ENCODE measurements around the gene IMP3. TPM values are rescaled to one million over a fixed set of nuclear protein-coding genes. Genes with fewer than 3 reads are reported as not detected.

IMP3 gene
- total and polyA plus RNA-seq, 9 of the 15 experiments (the other 6 are each of a cell fraction or from before 2014, with no cell fraction given), result 14.5 to 160 (median 74.4) TPM

DNA sequence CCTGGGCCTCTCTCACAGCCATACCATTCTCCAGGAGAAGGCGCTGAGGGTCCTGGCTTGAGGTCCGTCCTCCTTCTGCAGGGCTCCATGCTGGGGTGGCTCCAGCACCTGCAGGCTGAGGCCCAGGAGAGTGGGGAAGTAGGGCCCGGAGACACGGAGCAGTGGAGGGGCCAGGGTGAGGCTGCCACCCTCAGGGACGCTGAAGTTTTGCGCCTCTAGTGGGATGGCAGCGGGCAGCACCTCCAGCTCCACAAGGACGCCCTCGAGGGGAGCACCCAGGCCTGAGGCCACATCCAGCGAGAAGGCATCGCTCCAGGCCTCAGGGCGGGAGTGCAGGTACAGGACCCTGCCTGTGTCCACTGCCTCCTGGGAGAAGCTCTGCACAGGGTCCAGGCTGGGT lies 45.2 kb upstream of the IMP3 start (continued):
- TF ChIP-seq SP1 (CRISPR knock-in tag; IDR thresholded peaks at IDR 0.05), result no peak
- TF ChIP-seq ELF1 (tag; IDR thresholded peaks at IDR 0.05), result no peak

DNA sequence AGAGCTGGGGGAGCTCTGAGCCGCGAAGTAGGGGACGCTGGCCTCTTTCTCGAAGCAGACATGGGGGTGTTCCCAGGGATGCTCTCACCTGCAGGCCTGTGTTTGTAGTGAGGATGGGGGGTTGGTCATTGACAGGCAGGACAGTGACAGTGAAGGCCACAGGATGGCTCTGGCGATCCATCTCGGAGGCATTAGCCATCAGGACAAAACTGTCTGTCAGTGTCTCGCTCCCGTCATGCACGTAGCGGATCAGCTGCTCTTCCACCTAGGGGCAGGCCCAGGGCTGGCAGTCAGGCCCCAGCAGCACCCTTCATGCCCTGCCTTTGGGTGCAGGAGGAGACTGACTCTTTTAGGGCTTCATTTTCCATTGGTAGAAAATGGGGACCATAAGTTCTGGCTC lies 44.6 kb upstream of the IMP3 start:
- ChIA-PET CTCF (ENCODE audit: low intra/inter-chr PET ratio) (interaction anchor here (0.8 to 2.1 kb wide), 3 partner anchors 44 to 318 kb away, joined by 4 to 10 read pairs (median 5); partner anchors contain the start of gene IMP3), POLR2A (no interaction called here)
- peaks cover 0 to 34% of the 10 kb centered on the region in 2 experiments; a peak in 3 of 5 replicates for H3K4me1 ChIP-seq (replicated peaks in 1 of 2; ENCODE audit: control insufficient read depth in 2 of 2, insufficient read depth in 2 of 2, low read length in 2 of 2)
- no peaks in the 10 kb centered on the region for H3K9me1 ChIP-seq (ENCODE audit: control insufficient read depth, insufficient read depth, low read length)
- H3K79me2 ChIP-seq (ENCODE audit: control insufficient read depth, insufficient read depth, low read length), result no peaks in the 10 kb centered on the region
- H3K4me2 ChIP-seq (ENCODE audit: insufficient read depth, low read length), result no peak overlapping the region
- ATAC-seq (peak; percentile 8; the same call in 2 of the 3 replicates), DNase-seq (ENCODE audit: extremely low read depth in 1 of 4, low spot score in 3 of 4) (peak in 3 of 4 experiments; percentile 11 to 54 (median 17)), FAIRE-seq (peak; percentile 74)
- 42% methylated on average over 10 of the region's 10 CpGs for WGBS (ENCODE audit: insufficient coverage, low coverage, missing lambda C conversion rate)
- BruUV-seq (replicated peaks), result no TSS peak
- intact Hi-C loops (cut with micrococcal nuclease), result loop anchor here (2.0 to 10.0 kb wide), 3 partner anchors 57 to 240 kb away; partner anchors contain the start of gene SNUPN
- H3K27ac ChIP-seq (ENCODE audit: extremely low read depth, low read depth, low read length), result no peak overlapping the region
- H3K27me3 ChIP-seq (ENCODE audit: control insufficient read depth in 2 of 2, insufficient read depth in 2 of 2, low read length in 2 of 2), result no peaks in the 10 kb centered on the region
- no peak overlapping the region for H3K4me3 ChIP-seq
- no peaks in the 10 kb centered on the region for H3K9me3 ChIP-seq (replicated peaks; ENCODE audit: control insufficient read depth, insufficient read depth, low read depth, low read length)
- H3K9ac ChIP-seq (ENCODE audit: insufficient read depth in 1 of 2, low read depth in 2 of 2, low read length in 2 of 2), result 0 out of 4 replicates have a peak overlapping the region, but pooled peaks of 1 of the 2 experiments have one; percentile 35
- no peak overlapping the region for H2AFZ ChIP-seq (ENCODE audit: low read depth, low read length)
- peaks cover 3% of the 10 kb centered on the region; the same call in 1 of the 2 replicates for H4K20me1 ChIP-seq (replicated peaks; ENCODE audit: control insufficient read depth, insufficient read depth, low read length)
- in situ Hi-C loops (cut with MboI), result loop anchor here (5.0 kb wide), 3 partner anchors 48 to 243 kb away; no protein-coding TSS in a partner anchor
- no peaks in the 10 kb centered on the region for H3K36me3 ChIP-seq (ENCODE audit: control insufficient read depth, insufficient read depth, low read length)
- TF ChIP-seq, protein P1, sequence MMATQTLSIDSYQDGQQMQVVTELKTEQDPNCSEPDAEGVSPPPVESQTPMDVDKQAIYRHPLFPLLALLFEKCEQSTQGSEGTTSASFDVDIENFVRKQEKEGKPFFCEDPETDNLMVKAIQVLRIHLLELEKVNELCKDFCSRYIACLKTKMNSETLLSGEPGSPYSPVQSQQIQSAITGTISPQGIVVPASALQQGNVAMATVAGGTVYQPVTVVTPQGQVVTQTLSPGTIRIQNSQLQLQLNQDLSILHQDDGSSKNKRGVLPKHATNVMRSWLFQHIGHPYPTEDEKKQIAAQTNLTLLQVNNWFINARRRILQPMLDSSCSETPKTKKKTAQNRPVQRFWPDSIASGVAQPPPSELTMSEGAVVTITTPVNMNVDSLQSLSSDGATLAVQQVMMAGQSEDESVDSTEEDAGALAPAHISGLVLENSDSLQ (IDR thresholded peaks at IDR 0.05), result peak; percentile 52; the same call in 1 of the 2 replicates
- no peak for TF ChIP-seq FOXA3 (CRISPR knock-in tag; conservative IDR thresholded peaks at IDR 0.05 in 1 of 2, IDR thresholded peaks at IDR 0.05 in 1 of 2)
- no peak for TF ChIP-seq NCOA4 (IDR thresholded peaks at IDR 0.05; ENCODE audit: partially characterized antibody)
- TF ChIP-seq SLC30A9 (CRISPR knock-in tag; IDR thresholded peaks at IDR 0.05), result no peak
- TF ChIP-seq TEAD2 (tag; IDR thresholded peaks at IDR 0.05), result no peak
- TF ChIP-seq PTTG1 (tag; IDR thresholded peaks at IDR 0.05; ENCODE audit: low read depth), result no peak
- TF ChIP-seq, protein P2, sequence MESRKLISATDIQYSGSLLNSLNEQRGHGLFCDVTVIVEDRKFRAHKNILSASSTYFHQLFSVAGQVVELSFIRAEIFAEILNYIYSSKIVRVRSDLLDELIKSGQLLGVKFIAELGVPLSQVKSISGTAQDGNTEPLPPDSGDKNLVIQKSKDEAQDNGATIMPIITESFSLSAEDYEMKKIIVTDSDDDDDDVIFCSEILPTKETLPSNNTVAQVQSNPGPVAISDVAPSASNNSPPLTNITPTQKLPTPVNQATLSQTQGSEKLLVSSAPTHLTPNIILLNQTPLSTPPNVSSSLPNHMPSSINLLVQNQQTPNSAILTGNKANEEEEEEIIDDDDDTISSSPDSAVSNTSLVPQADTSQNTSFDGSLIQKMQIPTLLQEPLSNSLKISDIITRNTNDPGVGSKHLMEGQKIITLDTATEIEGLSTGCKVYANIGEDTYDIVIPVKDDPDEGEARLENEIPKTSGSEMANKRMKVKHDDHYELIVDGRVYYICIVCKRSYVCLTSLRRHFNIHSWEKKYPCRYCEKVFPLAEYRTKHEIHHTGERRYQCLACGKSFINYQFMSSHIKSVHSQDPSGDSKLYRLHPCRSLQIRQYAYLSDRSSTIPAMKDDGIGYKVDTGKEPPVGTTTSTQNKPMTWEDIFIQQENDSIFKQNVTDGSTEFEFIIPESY (CRISPR knock-in tag; IDR thresholded peaks at IDR 0.05), result peak; percentile 81
- TF ChIP-seq, protein P3, sequence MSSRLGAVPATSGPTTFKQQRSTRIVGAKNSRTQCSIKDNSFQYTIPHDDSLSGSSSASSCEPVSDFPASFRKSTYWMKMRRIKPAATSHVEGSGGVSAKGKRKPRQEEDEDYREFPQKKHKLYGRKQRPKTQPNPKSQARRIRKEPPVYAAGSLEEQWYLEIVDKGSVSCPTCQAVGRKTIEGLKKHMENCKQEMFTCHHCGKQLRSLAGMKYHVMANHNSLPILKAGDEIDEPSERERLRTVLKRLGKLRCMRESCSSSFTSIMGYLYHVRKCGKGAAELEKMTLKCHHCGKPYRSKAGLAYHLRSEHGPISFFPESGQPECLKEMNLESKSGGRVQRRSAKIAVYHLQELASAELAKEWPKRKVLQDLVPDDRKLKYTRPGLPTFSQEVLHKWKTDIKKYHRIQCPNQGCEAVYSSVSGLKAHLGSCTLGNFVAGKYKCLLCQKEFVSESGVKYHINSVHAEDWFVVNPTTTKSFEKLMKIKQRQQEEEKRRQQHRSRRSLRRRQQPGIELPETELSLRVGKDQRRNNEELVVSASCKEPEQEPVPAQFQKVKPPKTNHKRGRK (tag; IDR thresholded peaks at IDR 0.05), result no peak
- TF ChIP-seq POLR2AphosphoS5 (IDR thresholded peaks at IDR 0.05; ENCODE audit: control insufficient read depth, insufficient read depth, low read depth, low read length), result no peak
- TF ChIP-seq ZNF445 (CRISPR knock-in tag; IDR thresholded peaks at IDR 0.05; ENCODE audit: low read depth), result no peak
- 0 out of 2 replicates have a peak, but pooled peaks have one; percentile 26 for TF ChIP-seq CREM (IDR thresholded peaks at IDR 0.05; ENCODE audit: low read depth)
- TF ChIP-seq ZNF764 (CRISPR knock-in tag; IDR thresholded peaks at IDR 0.05; ENCODE audit: low read depth), result no peak
- TF ChIP-seq, protein P4, sequence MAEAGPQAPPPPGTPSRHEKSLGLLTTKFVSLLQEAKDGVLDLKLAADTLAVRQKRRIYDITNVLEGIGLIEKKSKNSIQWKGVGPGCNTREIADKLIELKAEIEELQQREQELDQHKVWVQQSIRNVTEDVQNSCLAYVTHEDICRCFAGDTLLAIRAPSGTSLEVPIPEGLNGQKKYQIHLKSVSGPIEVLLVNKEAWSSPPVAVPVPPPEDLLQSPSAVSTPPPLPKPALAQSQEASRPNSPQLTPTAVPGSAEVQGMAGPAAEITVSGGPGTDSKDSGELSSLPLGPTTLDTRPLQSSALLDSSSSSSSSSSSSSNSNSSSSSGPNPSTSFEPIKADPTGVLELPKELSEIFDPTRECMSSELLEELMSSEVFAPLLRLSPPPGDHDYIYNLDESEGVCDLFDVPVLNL (CRISPR knock-in tag; IDR thresholded peaks at IDR 0.05; ENCODE audit: low read depth), result no peak
- TF ChIP-seq ELF1 (tag; IDR thresholded peaks at IDR 0.05), result no peak
